Chondrocyte (in vitro differentiated cells): ENCODE data around the gene ZNF33A. TPM values are rescaled to one million over a fixed set of nuclear protein-coding genes. Genes with fewer than 3 reads are reported as not detected.
A peak's percentile ranks its signal among the peaks of the same experiment; 100 is the strongest.

ENCODE experiments used
- DNase-seq: peaks from one replicate; pipeline ENCODE4 v3.0.0; 2021; ENCODE audit warnings: mixed read lengths, low spot score
- H3K27ac Mint-ChIP-seq: one replicate; pipeline ENCODE4 v1.8.0; 2021; ENCODE audit warnings: mild to moderate bottlenecking, moderate library complexity, mixed read lengths; ENCODE audit not compliant: unreplicated experiment
- H3K27me3 Mint-ChIP-seq: 2 replicates; pipeline ENCODE4 v1.8.0; 2021; ENCODE audit warnings: low read depth, mixed read lengths
- H3K36me3 Mint-ChIP-seq: 2 replicates; pipeline ENCODE4 v1.8.0; 2021; ENCODE audit warnings: low read depth, mixed read lengths
- H3K4me1 Mint-ChIP-seq: 2 replicates; pipeline ENCODE4 v1.8.0; 2021; ENCODE audit warnings: low read depth, mild to moderate bottlenecking, mixed read lengths
- H3K4me3 Mint-ChIP-seq: one replicate; pipeline ENCODE4 v1.8.0; 2021; ENCODE audit warnings: mild to moderate bottlenecking, moderate library complexity, mixed read lengths; ENCODE audit not compliant: unreplicated experiment
- H3K9me3 Mint-ChIP-seq: 2 replicates; pipeline ENCODE4 v1.8.0; 2021; ENCODE audit warnings: low read depth, mixed read lengths
- total RNA-seq: library from RNA; stranded (reverse); gene quantifications from 3 replicates; pipeline ENCODE4 v1.2.1, GENCODE V29; 2021
- TF ChIP-seq, protein P1 (sequence below): fragments of 200-600 bp; sonication (generic); IDR thresholded peaks from 2 replicates; pipeline ENCODE4 v1.5.0; 2021; ENCODE audit warnings: antibody characterized with exemption, mild to moderate bottlenecking, moderate library complexity

The ZNF33A gene
- total RNA-seq, 1 donor from 2014 or later = 14.2 TPM

DNA sequence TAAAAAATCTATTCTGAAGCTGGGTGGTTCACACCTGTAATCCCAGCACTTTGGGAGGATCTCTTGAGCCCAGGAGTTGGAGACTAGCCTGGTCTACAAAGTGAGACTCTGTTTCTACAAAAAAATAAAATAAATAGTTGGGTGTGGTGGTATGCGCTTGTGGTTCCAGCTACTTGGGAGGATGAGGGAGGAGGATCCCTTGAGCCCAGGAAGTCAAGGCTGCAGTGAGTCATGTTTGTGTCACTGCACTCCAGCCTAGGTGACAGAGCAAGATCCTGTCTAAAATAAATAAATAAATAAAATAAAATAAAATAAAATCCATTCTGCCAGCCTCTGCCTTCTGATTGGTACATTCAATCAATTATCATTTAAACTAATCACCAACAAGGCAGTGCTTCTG lies 17.5 kb downstream of the ZNF33A start:
- no peak for DNase-seq
- no peaks in the 10 kb centered on the region for H3K4me1 Mint-ChIP-seq
- H3K4me3 Mint-ChIP-seq = no peak overlapping the region
- H3K27me3 Mint-ChIP-seq = no peaks in the 10 kb centered on the region
- H3K36me3 Mint-ChIP-seq = peaks cover 43% of the 10 kb centered on the region
- no peaks in the 10 kb centered on the region for H3K9me3 Mint-ChIP-seq
- TF ChIP-seq, protein P1, sequence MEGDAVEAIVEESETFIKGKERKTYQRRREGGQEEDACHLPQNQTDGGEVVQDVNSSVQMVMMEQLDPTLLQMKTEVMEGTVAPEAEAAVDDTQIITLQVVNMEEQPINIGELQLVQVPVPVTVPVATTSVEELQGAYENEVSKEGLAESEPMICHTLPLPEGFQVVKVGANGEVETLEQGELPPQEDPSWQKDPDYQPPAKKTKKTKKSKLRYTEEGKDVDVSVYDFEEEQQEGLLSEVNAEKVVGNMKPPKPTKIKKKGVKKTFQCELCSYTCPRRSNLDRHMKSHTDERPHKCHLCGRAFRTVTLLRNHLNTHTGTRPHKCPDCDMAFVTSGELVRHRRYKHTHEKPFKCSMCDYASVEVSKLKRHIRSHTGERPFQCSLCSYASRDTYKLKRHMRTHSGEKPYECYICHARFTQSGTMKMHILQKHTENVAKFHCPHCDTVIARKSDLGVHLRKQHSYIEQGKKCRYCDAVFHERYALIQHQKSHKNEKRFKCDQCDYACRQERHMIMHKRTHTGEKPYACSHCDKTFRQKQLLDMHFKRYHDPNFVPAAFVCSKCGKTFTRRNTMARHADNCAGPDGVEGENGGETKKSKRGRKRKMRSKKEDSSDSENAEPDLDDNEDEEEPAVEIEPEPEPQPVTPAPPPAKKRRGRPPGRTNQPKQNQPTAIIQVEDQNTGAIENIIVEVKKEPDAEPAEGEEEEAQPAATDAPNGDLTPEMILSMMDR = no peak
- no peak overlapping the region for H3K27ac Mint-ChIP-seq

DNA sequence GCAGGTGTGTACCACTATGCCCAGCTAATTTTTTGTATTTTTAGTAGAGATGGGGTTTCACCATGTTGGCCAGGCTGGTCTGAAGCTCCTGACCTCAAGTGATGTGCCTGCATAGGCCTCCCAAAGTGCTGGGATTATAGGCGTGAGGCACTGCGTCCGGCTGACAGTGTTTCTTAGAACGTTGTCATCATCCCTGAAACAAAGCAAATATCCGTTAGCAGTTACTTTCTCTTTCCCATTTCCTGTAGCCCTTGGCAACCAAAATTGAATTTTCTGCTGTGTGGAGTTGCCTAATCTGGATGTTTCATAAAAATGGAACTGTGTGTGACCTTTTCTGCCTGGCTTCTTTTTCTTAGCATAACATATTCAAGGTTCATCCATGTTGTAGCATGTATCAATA lies 22.4 kb downstream of the ZNF33A start:
- Mint-ChIP-seq H3K27me3 (no peaks in the 10 kb centered on the region), H3K9me3 (peaks cover 7% of the 10 kb centered on the region), H3K27ac (no peak overlapping the region), H3K4me3 (no peak overlapping the region), H3K4me1 (no peaks in the 10 kb centered on the region), H3K36me3 (peaks cover 42% of the 10 kb centered on the region)
- no peak for DNase-seq
- TF ChIP-seq, protein P1 = no peak

DNA sequence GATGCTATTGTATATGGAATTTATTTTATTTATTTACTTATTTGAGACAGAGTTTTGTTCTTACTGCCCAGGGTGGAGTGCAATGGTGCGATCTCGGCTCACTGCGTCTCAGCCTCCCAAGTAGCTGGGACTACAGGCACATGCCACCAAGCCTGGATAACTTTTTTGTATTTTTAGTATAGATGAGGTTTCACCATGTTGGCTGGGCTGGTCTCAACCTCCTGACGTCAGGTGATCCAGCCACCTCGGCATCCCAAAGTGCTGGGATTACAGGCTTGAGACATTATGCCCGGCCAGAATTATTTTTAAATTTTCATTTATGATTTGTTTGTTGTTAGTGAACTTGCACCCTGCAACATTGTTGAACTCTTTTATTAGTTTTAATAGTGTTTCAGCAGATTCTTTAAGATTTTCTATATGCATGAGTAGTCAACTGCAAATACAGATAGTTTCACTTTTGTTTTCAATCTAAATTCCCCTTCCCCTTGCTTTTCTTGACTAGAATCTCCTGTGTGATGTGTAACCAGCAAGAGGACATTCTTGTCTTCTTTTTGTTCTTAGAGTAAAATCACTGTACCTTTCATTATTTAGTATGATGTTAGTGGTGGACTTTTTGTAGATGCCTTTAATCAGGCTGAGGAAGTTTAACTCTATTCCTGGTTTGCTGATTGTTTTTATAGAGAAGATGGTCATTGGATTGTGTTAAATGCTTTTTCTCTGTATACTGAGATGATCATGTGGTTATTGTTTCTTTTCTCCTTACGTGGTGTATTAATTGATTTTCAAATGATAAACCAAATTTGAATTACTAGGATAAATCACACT lies 27.8 kb downstream of the ZNF33A start:
- Mint-ChIP-seq H3K4me1 (peaks cover 8% of the 10 kb centered on the region), H3K27ac (peak overlapping the region; percentile 60), H3K27me3 (no peaks in the 10 kb centered on the region), H3K4me3 (no peak overlapping the region), H3K36me3 (peaks cover 32% of the 10 kb centered on the region), H3K9me3 (peaks cover 7% of the 10 kb centered on the region)
- TF ChIP-seq, protein P1 = no peak
- no peak for DNase-seq

DNA sequence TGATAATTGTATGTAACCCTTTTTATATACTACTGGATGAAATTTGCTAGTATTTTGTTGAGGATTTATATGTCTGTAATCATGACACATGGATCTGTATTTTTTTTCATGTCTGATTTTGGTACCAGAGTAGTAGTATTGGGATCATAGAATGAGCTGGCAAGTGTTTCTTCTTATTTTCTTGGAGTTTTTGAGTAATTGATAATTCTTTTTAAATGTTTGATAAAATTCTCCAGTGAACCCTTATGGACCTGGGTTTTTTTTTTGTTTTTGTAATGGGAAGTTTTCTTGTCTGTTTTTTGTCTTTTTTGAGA lies 28.4 kb downstream of the ZNF33A start:
- TF ChIP-seq, protein P1 = no peak
- no peak for DNase-seq
- H3K9me3 Mint-ChIP-seq = peaks cover 7% of the 10 kb centered on the region
- H3K27me3 Mint-ChIP-seq = no peaks in the 10 kb centered on the region
- H3K36me3 Mint-ChIP-seq = peaks cover 36% of the 10 kb centered on the region
- peaks cover 8% of the 10 kb centered on the region for H3K4me1 Mint-ChIP-seq
- no peak overlapping the region for H3K27ac Mint-ChIP-seq
- H3K4me3 Mint-ChIP-seq = no peak overlapping the region

DNA sequence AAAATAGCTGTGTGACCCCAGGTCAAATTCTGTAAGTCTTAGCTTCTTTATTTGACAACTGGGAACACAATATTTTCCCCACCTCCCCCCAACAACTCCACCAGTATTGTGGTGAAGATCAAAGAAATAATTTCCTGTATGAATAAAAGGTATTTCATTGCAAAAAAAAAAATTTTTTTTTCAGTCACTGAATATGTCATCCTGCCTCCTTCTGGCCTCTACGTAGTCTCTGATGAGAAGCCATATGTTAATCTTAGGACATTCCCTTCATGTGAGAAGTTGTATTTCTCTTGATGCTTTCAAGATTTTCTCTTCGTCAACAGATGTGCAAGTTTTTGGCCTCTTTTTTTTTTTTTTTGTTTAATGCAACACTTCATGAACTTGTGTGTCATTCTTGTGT lies 33.0 kb downstream of the ZNF33A start:
- H3K4me1 Mint-ChIP-seq = peaks cover 5% of the 10 kb centered on the region
- TF ChIP-seq, protein P1 = no peak
- peaks cover 6% of the 10 kb centered on the region for H3K9me3 Mint-ChIP-seq
- no peak overlapping the region for H3K4me3 Mint-ChIP-seq
- no peak for DNase-seq
- no peak overlapping the region for H3K27ac Mint-ChIP-seq
- H3K36me3 Mint-ChIP-seq = peaks cover 34% of the 10 kb centered on the region
- no peaks in the 10 kb centered on the region for H3K27me3 Mint-ChIP-seq
